IMR-90 (cell line): ENCODE results near the gene BTBD9. TPM values are rescaled to one million over a fixed set of nuclear protein-coding genes. Genes with fewer than 3 reads are reported as not detected.

Experiments used
- ATAC-seq: fragments of 200-7000 bp; cut with Tn5 transposase; 2 replicates; pipeline ENCODE4 v1.9.1; 2020; ENCODE audit warnings: low read depth, mild to moderate bottlenecking, moderate library complexity
- BruUV-seq: library from RNA; stranded (reverse); fragments of 400-500 nt; replicated peaks from 2 replicates; lab custom pipeline; 2021; lab: Mats Ljungman, UMichigan
- CTCF ChIA-PET: fragments of 300-600 bp; formaldehyde crosslinking; extraction: SDS; loops from one replicate; lab custom pipeline; 2021; ENCODE audit warnings: antibody characterized with exemption; lab: Yijun Ruan, JAX
- POLR2A ChIA-PET: fragments of 300-600 bp; sonication (Branson Sonifier 250); formaldehyde crosslinking; loops from one replicate; lab custom pipeline; 2022; ENCODE audit warnings: antibody characterized with exemption; ENCODE audit not compliant: unreplicated experiment; lab: Charles Lee
- DNase-seq: peaks from one replicate; pipeline ENCODE4 v3.0.0; 2013
- H2AFZ ChIP-seq: replicated peaks from 2 replicates; pipeline ENCODE3; 2013; ENCODE audit warnings: low read length, mild to moderate bottlenecking; ENCODE audit not compliant: poor library complexity
- H2AK5ac ChIP-seq: 2 replicates; pipeline ENCODE4 v1.6.1; 2013; ENCODE audit warnings: low read depth, low read length, inconsistent platforms
- H2AK9ac ChIP-seq: replicated peaks from 2 replicates; pipeline ENCODE3; 2013; ENCODE audit warnings: mild to moderate bottlenecking, low read depth, low read length, moderate library complexity; ENCODE audit not compliant: poor library complexity
- H2BK120ac ChIP-seq: 2 replicates; pipeline ENCODE4 v1.6.1; 2013; ENCODE audit warnings: low read depth, low read length, inconsistent platforms
- H2BK15ac ChIP-seq: 3 replicates; pipeline ENCODE4 v1.6.1; 2013; ENCODE audit warnings: low read depth, low read length, inconsistent platforms
- H2BK20ac ChIP-seq: 2 replicates; pipeline ENCODE4 v1.6.1; 2013; ENCODE audit warnings: low read depth, mild to moderate bottlenecking, inconsistent platforms, low read length, moderate library complexity
- H2BK5ac ChIP-seq: 2 replicates; pipeline ENCODE4 v1.6.1; 2013; ENCODE audit warnings: mild to moderate bottlenecking, low read depth, low read length, inconsistent platforms; ENCODE audit not compliant: poor library complexity, severe bottlenecking
- H3K14ac ChIP-seq: replicated peaks from 2 replicates; pipeline ENCODE4 v1.6.1; 2013; ENCODE audit warnings: low read depth, low read length, inconsistent platforms
- H3K18ac ChIP-seq: 2 replicates; pipeline ENCODE4 v1.6.1; 2013; ENCODE audit warnings: low read depth, low read length, control low read depth
- H3K23ac ChIP-seq: 2 replicates; pipeline ENCODE4 v1.6.1; 2013; ENCODE audit warnings: low read depth, low read length, inconsistent platforms
- H3K27ac ChIP-seq: 2 replicates; pipeline ENCODE4 v1.5.1; 2013; ENCODE audit warnings: mild to moderate bottlenecking, control low read depth, low read length; ENCODE audit not compliant: insufficient read depth
- H3K27me3 ChIP-seq: 2 replicates; pipeline ENCODE4 v1.6.1; 2013; ENCODE audit warnings: low read length; ENCODE audit not compliant: control insufficient read depth, insufficient read depth
- H3K36me3 ChIP-seq: 2 replicates; pipeline ENCODE4 v1.6.1; 2013; ENCODE audit warnings: low read length, mixed read lengths; ENCODE audit not compliant: control insufficient read depth, insufficient read depth
- H3K4ac ChIP-seq: 2 replicates; pipeline ENCODE4 v1.6.1; 2013; ENCODE audit warnings: low read depth, low read length, inconsistent platforms
- H3K4me1 ChIP-seq: 2 replicates; pipeline ENCODE4 v1.6.1; 2013; ENCODE audit warnings: low read length, mixed read lengths; ENCODE audit not compliant: control insufficient read depth, insufficient read depth
- H3K4me2 ChIP-seq: 2 replicates; pipeline ENCODE4 v1.6.1; 2013; ENCODE audit warnings: low read depth, mild to moderate bottlenecking, control low read depth, low read length, moderate library complexity
- H3K4me3 ChIP-seq: 2 replicates; pipeline ENCODE4 v1.5.1; 2013; ENCODE audit warnings: low read depth, mild to moderate bottlenecking, control low read depth, low read length, moderate library complexity; ENCODE audit not compliant: insufficient read depth
- H3K56ac ChIP-seq: 2 replicates; pipeline ENCODE4 v1.6.1; 2013; ENCODE audit warnings: low read length, inconsistent platforms; ENCODE audit not compliant: insufficient read depth; ENCODE audit errors: extremely low read depth
- H3K79me1 ChIP-seq, 2 experiments: 2 replicates each; pipeline ENCODE4 v1.6.1; 2013; ENCODE audit warnings: low read length in 2 of 2, inconsistent platforms in 1 of 2, low read depth in 1 of 2
- H3K9ac ChIP-seq: 2 replicates; pipeline ENCODE4 v1.6.1; 2013; ENCODE audit warnings: low read depth, low read length, control low read depth
- H3K9me1 ChIP-seq: 2 replicates; pipeline ENCODE4 v1.6.1; 2013; ENCODE audit warnings: low read length, inconsistent platforms; ENCODE audit not compliant: insufficient read depth
- H3K9me3 ChIP-seq: 2 replicates; pipeline ENCODE4 v1.6.1; 2013; ENCODE audit warnings: low read length; ENCODE audit not compliant: control insufficient read depth, insufficient read depth
- H4K20me1 ChIP-seq: 2 replicates; pipeline ENCODE4 v1.6.1; 2013; ENCODE audit warnings: low read length, inconsistent platforms; ENCODE audit not compliant: insufficient read depth
- H4K5ac ChIP-seq: 2 replicates; pipeline ENCODE4 v1.6.1; 2013; ENCODE audit warnings: mild to moderate bottlenecking, low read depth, low read length, control low read depth
- H4K8ac ChIP-seq, 2 experiments: 2 replicates each; pipeline ENCODE4 v1.6.1; 2013; ENCODE audit warnings: low read depth in 2 of 2, low read length in 2 of 2, control low read depth in 1 of 2, inconsistent platforms in 1 of 2
- H4K91ac ChIP-seq: 2 replicates; pipeline ENCODE4 v1.6.1; 2013; ENCODE audit warnings: low read depth, low read length, inconsistent platforms; ENCODE audit not compliant: insufficient read depth
- MAFK ChIP-seq: IDR thresholded peaks from 2 replicates; pipeline ENCODE4 v1.6.1; 2012; ENCODE audit warnings: low read depth, low read length, improper control_type of control experiment
- MXI1 ChIP-seq: IDR thresholded peaks from 2 replicates; pipeline ENCODE4 v1.6.1; 2012; ENCODE audit warnings: low read depth, mild to moderate bottlenecking, low read length, moderate library complexity, borderline replicate concordance
- WGBS, 2 experiments: methylation state at CpG; one replicate each; pipeline versions ENCODE4 v1.1.5 to v1.1.7; 2013; ENCODE audit warnings: missing lambda C conversion rate in 2 of 2; ENCODE audit not compliant: insufficient read length in 1 of 2; ENCODE audit errors: extremely low coverage in 2 of 2; 5-methylcytosine and 5-hydroxymethylcytosine counted together
- dilution Hi-C: fragments of 300-500 bp; cut with HindIII; formaldehyde crosslinking; loops from one replicate; pipeline ENCODE4 v1.14.3; 2018; ENCODE audit warnings: low sequenced_read_pairs; ENCODE audit not compliant: unreplicated experiment
- in situ Hi-C: fragments of 300-500 bp; cut with MboI; formaldehyde crosslinking; loops from 3 replicates; pipeline ENCODE4 v1.14.3; 2019; ENCODE audit warnings: low sequenced_read_pairs, inconsistent platforms, mixed read lengths
- intact Hi-C: fragments of 100-400 bp; cut with micrococcal nuclease; formaldehyde crosslinking; loops from 2 replicates; pipeline ENCODE4 v1.10.0; 2022
- polyA plus RNA-seq, 3 experiments: library from polyadenylated mRNA; depleted of rRNA; stranded (reverse); fragments of >200 nt; gene quantifications; 2 replicates each; pipeline ENCODE4 v1.2.3, GENCODE V29; 2012; ENCODE audit warnings: low replicate concordance in 1 of 3
- total RNA-seq: library from RNA; depleted of rRNA; stranded (reverse); fragments of >200 nt; gene quantifications from 2 replicates; pipeline ENCODE4 v1.2.3, GENCODE V29; 2012

BTBD9 gene
- total and polyA plus RNA-seq, 2 of the 4 experiments (the other 2 are of a cell fraction): 4.1 to 22.0 TPM

DNA sequence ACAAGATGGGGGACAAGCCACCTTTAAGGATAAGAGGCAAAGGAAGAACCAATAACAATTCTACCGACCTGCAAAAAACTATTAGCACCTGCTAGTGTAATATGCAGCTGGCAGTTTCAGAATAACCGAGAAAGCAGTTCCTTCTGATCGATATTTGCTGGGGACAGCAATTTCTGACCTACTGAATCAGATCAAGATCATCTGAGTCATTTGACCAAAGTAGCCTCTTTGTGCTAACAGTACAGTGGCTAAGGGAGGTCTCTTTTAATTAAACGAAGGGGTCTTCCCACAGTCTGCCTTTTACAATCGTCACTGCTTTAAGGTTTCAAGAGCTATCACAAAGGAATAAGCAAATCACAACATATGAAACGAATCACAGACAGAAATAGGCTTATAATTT is 318.9 kb downstream of the BTBD9 start:
- Histone ChIP-seq H3K36me3 (no peaks in the 10 kb centered on the region), H2BK5ac (no peak overlapping the region), H4K20me1 (no peaks in the 10 kb centered on the region; the same call in 1 of the 2 replicates), H2BK120ac (no peak overlapping the region), H4K8ac (no peak overlapping the region), H3K9me1 (no peaks in the 10 kb centered on the region; the same call in 1 of the 2 replicates), H3K56ac (no peak overlapping the region), H3K23ac (no peak overlapping the region), H2AK9ac (no peak overlapping the region), H3K4me1 (no peaks in the 10 kb centered on the region), H3K14ac (no peak overlapping the region), H3K27me3 (no peaks in the 10 kb centered on the region), H4K5ac (no peak overlapping the region), H4K91ac (no peak overlapping the region), H3K9ac (no peak overlapping the region), H3K4me3 (no peak overlapping the region), H3K79me1 (no peaks in the 10 kb centered on the region), H3K4me2 (no peak overlapping the region), H3K4ac (no peak overlapping the region), H3K18ac (no peak overlapping the region), H2BK15ac (no peak overlapping the region), H2AFZ (no peak overlapping the region), H3K27ac (no peak overlapping the region), H2AK5ac (no peak overlapping the region), H2BK20ac (no peak overlapping the region), H3K9me3 (no peaks in the 10 kb centered on the region; the same call in 1 of the 2 replicates)
- ChIA-PET CTCF (no interaction called here), POLR2A (no interaction called here)
- no peak for ATAC-seq
- in situ Hi-C loops: no loop called here
- TF ChIP-seq MXI1 (no peak), MAFK (0 out of 2 replicates have a peak, but pooled peaks have one; percentile 3)
- intact Hi-C loops: no loop called here
- dilution Hi-C loops: no loop called here
- DNase-seq: no peak
- WGBS, 2 experiments: no CpG with 5 or more reads among the region's 6 CpGs
- BruUV-seq: no TSS peak
